Thoracic aorta (tissue), 2 donors: ENCODE results near the gene OSBP2. TPM values are rescaled to one million over a fixed set of nuclear protein-coding genes. Genes with fewer than 3 reads are reported as not detected.

Experiments
- ATAC-seq: fragments of 150-250 bp; one replicate; pipeline ENCODE4 v1.8.0; 2017; ENCODE audit warnings: low read depth; ENCODE audit not compliant: insufficient number of reproducible peaks, low FRiP score
- DNase-seq: peaks from one replicate; pipeline ENCODE4 v3.0.0-alpha.2; 2020; ENCODE audit warnings: low spot score
- H3K27ac ChIP-seq, 2 donors: fragments of 200-600 bp; sonication (generic); 1 replicate in 1 of 2; 2 replicates in 1 of 2; pipeline ENCODE4 v1.5.1; 2016; ENCODE audit warnings: mild to moderate bottlenecking in 2 of 2, moderate library complexity in 2 of 2
- H3K27me3 ChIP-seq: fragments of 200-600 bp; sonication (generic); replicated peaks from 2 replicates; pipeline ENCODE4 v1.6.0; 2016; ENCODE audit warnings: mild to moderate bottlenecking; ENCODE audit not compliant: insufficient read depth
- H3K36me3 ChIP-seq: fragments of 200-600 bp; sonication (generic); one replicate; pipeline ENCODE4 v1.5.1; 2016
- H3K4me1 ChIP-seq, 2 donors: fragments of 200-600 bp; sonication (generic); 1 replicate in 1 of 2; 2 replicates in 1 of 2; pipeline versions ENCODE4 v1.5.1 to v1.6.0; 2016; ENCODE audit warnings: low read depth in 2 of 2, mild to moderate bottlenecking in 1 of 2; ENCODE audit not compliant: control insufficient read depth in 1 of 2
- H3K4me3 ChIP-seq: fragments of 200-600 bp; sonication (generic); 2 replicates; pipeline ENCODE4 v1.5.1; 2016; ENCODE audit warnings: mild to moderate bottlenecking
- H3K9me3 ChIP-seq: fragments of 200-600 bp; sonication (generic); 2 replicates; pipeline ENCODE4 v1.5.1; 2016
- CTCF ChIP-seq: fragments of 200-600 bp; sonication (generic); IDR thresholded peaks from one replicate; pipeline ENCODE4 v1.5.1; 2019; ENCODE audit warnings: antibody characterized with exemption
- total RNA-seq, 2 donors: library from RNA; depleted of rRNA; stranded (reverse); fragments of >200 nt; gene quantifications; one replicate each; pipeline versions ENCODE4 v1.1.0 to v1.2.3, GENCODE V29; 2016

The OSBP2 gene
- total RNA-seq, 2 donors from 2014 or later, result 0.71 to 3.0 TPM

GRCh38 chr22:30861688-30862552, 167.2 kb downstream of the OSBP2 start:
- Histone ChIP-seq H3K4me1 (no peaks in the 10 kb centered on the region), H3K9me3 (no peaks in the 10 kb centered on the region), H3K4me3 (no peak overlapping the region), H3K27me3 (no peaks in the 10 kb centered on the region), H3K36me3 (no peaks in the 10 kb centered on the region), H3K27ac (no peak overlapping the region)
- ATAC-seq (no peak), DNase-seq (no peak)
- TF ChIP-seq CTCF, result no peak

DNA sequence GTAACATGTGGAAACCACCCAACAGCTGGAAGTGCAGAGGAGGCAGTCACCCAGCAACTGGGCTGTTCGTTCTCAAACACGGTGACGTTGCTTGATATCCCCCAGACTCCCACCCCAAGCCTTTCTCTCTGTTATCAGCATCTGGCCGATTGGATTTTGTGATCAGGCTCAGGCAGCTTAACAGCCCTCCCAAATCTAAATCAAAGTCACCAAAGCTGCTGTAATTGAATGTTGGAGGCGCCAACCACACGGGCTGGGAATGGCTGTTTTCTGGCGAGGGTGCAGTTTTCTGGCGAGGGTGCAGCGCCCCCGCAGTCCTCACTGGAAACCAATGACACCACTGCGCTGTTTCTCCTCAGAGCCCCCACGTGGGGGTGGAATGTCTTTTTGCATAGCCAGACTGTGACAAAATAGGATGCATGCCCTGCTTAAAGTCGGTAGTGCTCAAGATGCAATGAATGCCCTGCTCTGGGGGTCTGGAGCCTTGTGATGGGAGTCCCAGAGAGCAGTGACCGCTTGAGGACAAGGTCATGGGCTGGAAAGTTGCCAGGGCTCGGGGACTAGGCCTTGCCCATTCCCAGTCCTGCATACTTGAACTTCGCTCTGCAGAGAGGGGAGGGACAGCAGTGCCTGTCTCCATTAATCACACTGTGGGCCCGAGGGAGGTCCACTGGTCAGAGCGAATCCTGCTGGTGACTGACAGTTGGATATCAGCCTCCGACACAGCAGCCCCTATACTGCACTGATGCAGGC, 168.6 kb downstream of the OSBP2 start:
- TF ChIP-seq CTCF, result no peak
- no peaks in the 10 kb centered on the region for H3K9me3 ChIP-seq

DNA sequence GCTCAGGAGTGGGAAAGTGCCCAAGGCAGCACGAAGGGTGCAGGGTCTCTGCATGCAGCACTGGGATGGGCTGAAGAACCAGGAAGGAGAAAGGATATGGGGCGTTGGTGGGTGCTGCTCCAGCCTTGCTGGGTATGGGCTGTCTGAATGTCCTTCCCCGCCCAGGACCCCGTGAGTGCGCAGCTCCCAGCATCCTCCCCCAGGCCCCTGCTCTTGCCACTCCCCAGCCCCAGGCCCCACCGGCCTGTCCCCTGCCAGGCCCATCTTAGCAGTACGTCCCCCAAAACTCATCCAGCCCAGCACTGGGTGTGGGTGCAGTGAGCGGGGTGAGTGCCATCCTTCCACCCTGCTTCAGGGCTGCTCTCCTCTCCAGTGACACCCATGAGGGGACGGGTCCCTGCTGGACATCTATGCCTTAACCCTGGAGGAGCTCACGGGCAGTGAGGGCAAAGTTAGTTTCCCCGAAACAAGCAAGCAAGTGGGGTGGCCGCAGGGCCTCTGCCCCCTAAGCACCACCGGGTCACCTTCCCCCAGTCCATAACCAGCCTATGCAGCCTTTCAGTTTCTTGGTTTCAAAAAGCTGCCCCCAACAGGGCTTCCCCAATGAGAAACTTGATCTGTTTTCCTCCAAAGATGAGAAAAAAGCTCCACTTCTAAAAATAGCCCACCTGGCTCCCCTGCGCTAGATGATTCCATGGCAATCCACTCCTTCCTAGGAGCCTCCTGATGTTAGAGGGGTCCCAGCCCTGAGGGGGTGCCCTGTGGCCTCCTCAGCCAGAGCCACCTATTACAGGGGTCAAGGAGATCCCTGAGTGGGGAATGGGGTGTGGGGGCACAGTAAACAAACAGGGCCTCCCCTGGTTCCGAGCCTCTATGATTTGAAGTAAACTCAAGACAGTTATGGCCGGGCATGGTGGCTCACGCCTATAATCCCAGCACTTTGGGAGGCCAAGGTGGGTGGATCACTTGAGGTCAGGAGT, 170.1 kb downstream of the OSBP2 start:
- DNase-seq, result no peak
- TF ChIP-seq CTCF, result no peak
- no peak overlapping the region for H3K27ac ChIP-seq

More for the DNA sequence above, 168.6 kb downstream of the OSBP2 start:
- no peaks in the 10 kb centered on the region for H3K27me3 ChIP-seq
- no peak overlapping the region for H3K4me3 ChIP-seq
- no peak overlapping the region for H3K27ac ChIP-seq
- H3K36me3 ChIP-seq, result no peaks in the 10 kb centered on the region
- ATAC-seq (no peak), DNase-seq (no peak)
- peaks cover 0 to under 1% of the 10 kb centered on the region in 2 donors for H3K4me1 ChIP-seq

DNA sequence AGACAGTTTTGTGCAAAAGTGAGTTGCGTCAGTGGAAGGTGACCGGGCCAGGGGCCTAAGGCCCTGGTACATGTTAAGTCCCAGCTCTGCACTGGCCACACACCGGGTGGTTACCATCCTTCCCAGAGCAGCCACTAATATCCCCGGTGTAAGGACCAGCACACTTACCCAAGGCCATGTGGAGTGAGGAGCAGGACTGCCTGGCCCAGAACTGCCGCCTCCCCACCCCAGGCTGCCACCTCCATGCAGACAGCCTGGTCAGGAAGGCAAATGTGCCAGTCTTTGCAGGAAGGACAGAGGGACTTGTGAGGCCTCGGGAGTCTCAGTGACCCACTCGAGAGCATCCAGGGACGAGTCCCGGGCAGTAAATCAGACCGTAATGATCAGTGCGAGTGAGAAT, 171.0 kb downstream of the OSBP2 start:
- no peak for ATAC-seq
- H3K36me3 ChIP-seq, result no peaks in the 10 kb centered on the region
- no peak overlapping the region for H3K27ac ChIP-seq
- H3K27me3 ChIP-seq, result no peaks in the 10 kb centered on the region
- H3K4me1 ChIP-seq, result peaks cover 0 to 13% of the 10 kb centered on the region in 2 donors
- H3K9me3 ChIP-seq, result no peaks in the 10 kb centered on the region
- no peak for DNase-seq
- H3K4me3 ChIP-seq, result no peak overlapping the region
- TF ChIP-seq CTCF, result no peak

More for the DNA sequence above, 170.1 kb downstream of the OSBP2 start:
- Histone ChIP-seq H3K27me3 (no peaks in the 10 kb centered on the region), H3K4me3 (no peak overlapping the region), H3K36me3 (no peaks in the 10 kb centered on the region), H3K9me3 (no peaks in the 10 kb centered on the region), H3K4me1 (peaks cover 0 to 13% of the 10 kb centered on the region in 2 donors)
- ATAC-seq, result no peak
